ENCODE measurements around the gene OR52E5. TPM values are rescaled to one million over a fixed set of nuclear protein-coding genes. Genes with fewer than 3 reads are reported as not detected.

Gene OR52E5
- total RNA-seq, 6 experiments from 2014 or later = not detected

- Mint-ChIP-seq H3K27me3 (ENCODE audit: insufficient read depth) (no peaks in the 10 kb centered on the region; the same call in 1 of the 2 replicates), H3K27ac (no peak overlapping the region), H3K4me1 (ENCODE audit: low read depth) (no peaks in the 10 kb centered on the region), H3K4me3 (no peak overlapping the region), H3K36me3 (ENCODE audit: low read depth) (no peaks in the 10 kb centered on the region; the same call in 1 of the 2 replicates), H3K9me3 (peaks cover 47% of the 10 kb centered on the region)
- no peak for TF ChIP-seq CTCF (IDR thresholded peaks at IDR 0.05)
- no peak for DNase-seq
Measured at GRCh38 chr11:5940748-5941147, 47.7 kb downstream of the OR52E5 start.

GRCh38 chr11:5941951-5942350 lies 48.9 kb downstream of the OR52E5 start, which contains the start of gene OR56A3:
TSS of gene OR56A3 (plus strand) at chr11:5942251. CDS start at chr11:5947347, 5,096 bp downstream.
- Mint-ChIP-seq H3K4me3 (no peak within 1 kb of the TSS), H3K27ac (no peak within 1 kb of the TSS), H3K27me3 (ENCODE audit: insufficient read depth) (no peaks in the 10 kb centered on the region; the same call in 1 of the 2 replicates), H3K9me3 (peaks cover 37% of the 10 kb centered on the region), H3K4me1 (ENCODE audit: low read depth) (no peaks in the 10 kb centered on the region), H3K36me3 (ENCODE audit: low read depth) (no peaks in the 10 kb centered on the region; the same call in 1 of the 2 replicates)
- no peak for DNase-seq
- TF ChIP-seq CTCF (IDR thresholded peaks at IDR 0.05) = no peak

Other genes starting within 250 kb of the OR52E5 start
- gene TRIM5, start 208.1 kb upstream of the OR52E5 start, total RNA-seq (2021; fragmentation: NEBNext Ultra II Directional; extraction: Animal tissue kit (Norgen Biotek cat#: 25700)) = 10 to 100 TPM; 35.7 to 49.4 (median 43.5) TPM
- gene TRIM22, start 203.4 kb upstream of the OR52E5 start, total RNA-seq (2021; fragmentation: NEBNext Ultra II Directional; extraction: Animal tissue kit (Norgen Biotek cat#: 25700)) = 100 to 1,000 TPM in 5 of 6 experiments, 10 to 100 TPM in 1; 77.9 to 131 (median 118) TPM
- gene OR56B1, start 156.8 kb upstream of the OR52E5 start, total RNA-seq (2021; fragmentation: NEBNext Ultra II Directional; extraction: Animal tissue kit (Norgen Biotek cat#: 25700)) = not detected
- gene OR52N4, start 139.0 kb upstream of the OR52E5 start, total RNA-seq (2021; fragmentation: NEBNext Ultra II Directional; extraction: Animal tissue kit (Norgen Biotek cat#: 25700)) = not detected
- not detected for gene OR52N5, start 109.9 kb upstream of the OR52E5 start, total RNA-seq (2021; fragmentation: NEBNext Ultra II Directional; extraction: Animal tissue kit (Norgen Biotek cat#: 25700))
- gene OR52N1, start 101.9 kb upstream of the OR52E5 start, total RNA-seq (2021; fragmentation: NEBNext Ultra II Directional; extraction: Animal tissue kit (Norgen Biotek cat#: 25700)) = not detected
- not detected for gene OR52N2, start 84.3 kb upstream of the OR52E5 start, total RNA-seq (2021; fragmentation: NEBNext Ultra II Directional; extraction: Animal tissue kit (Norgen Biotek cat#: 25700))
- gene OR52E6, start 51.3 kb upstream of the OR52E5 start, total RNA-seq (2021; fragmentation: NEBNext Ultra II Directional; extraction: Animal tissue kit (Norgen Biotek cat#: 25700)) = not detected
- not detected for gene OR52E8, start 35.5 kb upstream of the OR52E5 start, total RNA-seq (2021; fragmentation: NEBNext Ultra II Directional; extraction: Animal tissue kit (Norgen Biotek cat#: 25700))
- gene OR52E4, start 12.6 kb upstream of the OR52E5 start, total RNA-seq (2021; fragmentation: NEBNext Ultra II Directional; extraction: Animal tissue kit (Norgen Biotek cat#: 25700)) = not detected
- not detected for gene OR56A3, start 49.0 kb downstream of the OR52E5 start, total RNA-seq (2021; fragmentation: NEBNext Ultra II Directional; extraction: Animal tissue kit (Norgen Biotek cat#: 25700))
- gene OR56A5, start 75.3 kb downstream of the OR52E5 start, total RNA-seq (2021; fragmentation: NEBNext Ultra II Directional; extraction: Animal tissue kit (Norgen Biotek cat#: 25700)) = not detected
- gene OR52L1, start 93.8 kb downstream of the OR52E5 start, total RNA-seq (2021; fragmentation: NEBNext Ultra II Directional; extraction: Animal tissue kit (Norgen Biotek cat#: 25700)) = not detected
- not detected for gene OR56A4, start 113.7 kb downstream of the OR52E5 start, total RNA-seq (2021; fragmentation: NEBNext Ultra II Directional; extraction: Animal tissue kit (Norgen Biotek cat#: 25700))
- gene OR56A1, start 137.6 kb downstream of the OR52E5 start, total RNA-seq (2021; fragmentation: NEBNext Ultra II Directional; extraction: Animal tissue kit (Norgen Biotek cat#: 25700)) = not detected
- not detected for gene OR56B4, start 214.5 kb downstream of the OR52E5 start, total RNA-seq (2021; fragmentation: NEBNext Ultra II Directional; extraction: Animal tissue kit (Norgen Biotek cat#: 25700))

Data from HFFc6 (cell line).